WI38 (cell line): ENCODE measurements around the gene RTN4IP1.

ENCODE experiments used
- H3K4me3 ChIP-seq: 2 replicates; pipeline ENCODE4 v1.5.1; 2011; ENCODE audit warnings: low read depth, mild to moderate bottlenecking, control low read depth, low read length
- TF ChIP-seq, protein P1 (sequence below): IDR thresholded peaks from 2 replicates; pipeline ENCODE4 v1.5.1; 2012; ENCODE audit warnings: low read depth, mild to moderate bottlenecking, control low read depth, low read length

The RTN4IP1 gene

DNA sequence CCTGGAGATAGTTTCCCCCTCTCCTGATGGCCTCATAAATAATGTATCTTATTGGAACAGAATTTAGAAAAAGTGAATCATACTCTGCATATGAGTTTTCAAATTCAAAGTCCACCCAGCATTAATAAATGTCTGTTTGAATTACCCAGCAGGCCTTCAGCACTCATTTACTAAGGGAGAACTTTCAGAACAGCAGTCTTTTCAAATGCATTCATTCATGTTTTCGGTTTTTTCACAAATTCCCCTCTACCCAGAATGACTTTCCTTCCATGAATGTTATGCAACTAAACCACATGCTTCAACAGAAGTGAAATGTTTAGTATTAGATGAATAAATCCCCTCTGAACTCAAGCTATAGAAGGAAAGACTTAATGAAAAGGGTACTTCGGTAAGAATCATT is 92.4 kb downstream of the RTN4IP1 start:
- TF ChIP-seq, protein P1, sequence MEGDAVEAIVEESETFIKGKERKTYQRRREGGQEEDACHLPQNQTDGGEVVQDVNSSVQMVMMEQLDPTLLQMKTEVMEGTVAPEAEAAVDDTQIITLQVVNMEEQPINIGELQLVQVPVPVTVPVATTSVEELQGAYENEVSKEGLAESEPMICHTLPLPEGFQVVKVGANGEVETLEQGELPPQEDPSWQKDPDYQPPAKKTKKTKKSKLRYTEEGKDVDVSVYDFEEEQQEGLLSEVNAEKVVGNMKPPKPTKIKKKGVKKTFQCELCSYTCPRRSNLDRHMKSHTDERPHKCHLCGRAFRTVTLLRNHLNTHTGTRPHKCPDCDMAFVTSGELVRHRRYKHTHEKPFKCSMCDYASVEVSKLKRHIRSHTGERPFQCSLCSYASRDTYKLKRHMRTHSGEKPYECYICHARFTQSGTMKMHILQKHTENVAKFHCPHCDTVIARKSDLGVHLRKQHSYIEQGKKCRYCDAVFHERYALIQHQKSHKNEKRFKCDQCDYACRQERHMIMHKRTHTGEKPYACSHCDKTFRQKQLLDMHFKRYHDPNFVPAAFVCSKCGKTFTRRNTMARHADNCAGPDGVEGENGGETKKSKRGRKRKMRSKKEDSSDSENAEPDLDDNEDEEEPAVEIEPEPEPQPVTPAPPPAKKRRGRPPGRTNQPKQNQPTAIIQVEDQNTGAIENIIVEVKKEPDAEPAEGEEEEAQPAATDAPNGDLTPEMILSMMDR = no peak
- no peak overlapping the region for H3K4me3 ChIP-seq

DNA sequence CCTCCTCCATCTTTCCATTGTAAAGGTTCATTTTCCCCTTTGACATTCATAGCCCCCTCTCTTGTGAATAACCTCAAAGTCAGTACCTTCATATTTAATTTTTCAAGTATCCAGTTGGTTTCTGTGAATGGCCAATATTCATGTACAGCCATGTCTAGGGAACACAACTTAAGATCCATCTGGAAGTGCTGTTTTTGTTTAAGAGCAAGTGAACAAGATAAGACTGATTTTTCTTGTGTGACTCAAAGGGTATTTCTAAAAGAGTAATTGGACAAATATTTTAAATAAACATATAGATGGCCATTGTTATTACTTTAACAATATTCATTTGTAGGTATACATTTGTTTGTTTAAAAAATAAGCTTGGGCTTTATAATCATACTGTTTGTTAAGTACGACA is 92.9 kb downstream of the RTN4IP1 start:
- TF ChIP-seq, protein P1 = no peak
- H3K4me3 ChIP-seq = no peak overlapping the region

DNA sequence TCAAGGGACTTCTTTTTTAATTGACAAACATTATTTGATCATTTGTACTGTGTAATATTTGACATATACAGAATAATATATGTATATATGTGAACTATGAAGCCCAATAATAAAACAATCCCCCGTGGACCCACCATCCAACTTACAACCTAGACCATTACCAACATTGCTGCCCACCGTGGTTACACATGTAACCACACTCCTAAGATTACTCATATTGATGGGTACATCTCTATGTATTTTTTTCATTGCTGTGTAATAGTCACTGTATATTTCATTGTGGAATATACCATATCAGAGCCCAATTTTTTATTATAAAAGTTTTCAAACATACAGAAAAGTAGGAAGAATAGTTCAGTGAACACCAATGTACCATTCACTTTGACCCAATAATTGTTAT is 94.3 kb downstream of the RTN4IP1 start:
- no peak overlapping the region for H3K4me3 ChIP-seq
- TF ChIP-seq, protein P1 = no peak

DNA sequence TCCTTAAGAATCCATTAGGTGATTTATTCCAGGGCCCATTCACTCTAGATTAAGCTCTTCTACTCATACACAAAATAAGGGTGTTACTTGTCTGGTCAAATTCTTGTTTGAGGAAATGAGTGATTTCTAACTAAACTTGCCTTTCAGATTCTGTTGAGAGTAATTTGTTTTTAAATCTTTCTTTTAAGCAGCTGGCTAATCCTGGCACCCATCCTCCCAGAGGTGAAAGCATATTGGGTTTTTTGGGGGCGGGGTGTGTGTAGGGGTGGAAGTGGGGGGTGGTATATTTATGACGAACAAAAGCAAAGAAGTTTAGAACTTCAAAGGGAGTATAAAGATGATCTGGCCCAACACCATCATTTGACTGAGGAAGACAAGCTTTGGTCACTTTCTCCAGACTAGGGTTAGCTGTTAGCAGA is 94.7 kb downstream of the RTN4IP1 start:
- no peak overlapping the region for H3K4me3 ChIP-seq
- TF ChIP-seq, protein P1 = no peak

DNA sequence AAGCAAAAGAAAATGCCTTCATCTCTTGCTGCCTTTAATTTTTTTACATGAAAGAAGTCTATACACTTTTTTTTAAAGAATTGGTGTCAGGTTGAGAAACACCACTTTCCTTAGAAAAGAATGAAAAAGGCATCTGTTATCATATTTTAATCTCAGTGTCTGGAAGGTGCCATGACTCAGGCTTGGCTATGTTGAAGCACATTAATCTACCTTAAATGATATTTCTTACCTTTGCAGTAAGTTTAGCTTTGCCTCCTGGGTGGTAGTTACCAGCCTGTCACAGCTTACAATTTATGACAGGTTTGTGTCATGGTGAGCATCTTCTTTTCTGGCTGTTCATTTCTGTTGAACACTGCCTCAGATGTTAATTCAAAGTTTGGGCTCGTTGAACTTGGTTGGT is 95.3 kb downstream of the RTN4IP1 start:
- no peak overlapping the region for H3K4me3 ChIP-seq
- TF ChIP-seq, protein P1 = no peak

DNA sequence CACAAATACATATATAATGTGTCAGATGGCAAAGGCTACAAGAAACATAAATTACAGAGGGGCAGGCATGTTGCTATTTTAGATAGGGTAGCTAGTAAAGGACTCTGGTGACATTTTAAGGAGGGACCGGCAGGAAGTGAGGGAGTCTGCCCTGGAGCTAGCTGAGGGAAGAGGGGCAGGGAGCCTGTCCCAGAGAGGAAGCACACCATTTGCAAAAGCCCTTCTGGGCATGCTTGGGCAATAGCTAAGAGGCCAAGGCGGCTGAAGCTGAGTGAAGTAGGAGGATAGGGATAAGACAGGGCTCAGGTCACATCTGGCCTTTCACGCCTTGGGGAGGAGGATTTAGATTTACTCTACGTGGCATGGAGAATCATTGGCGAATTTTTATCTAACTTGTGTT is 96.2 kb downstream of the RTN4IP1 start:
- TF ChIP-seq, protein P1 = no peak
- no peak overlapping the region for H3K4me3 ChIP-seq

DNA sequence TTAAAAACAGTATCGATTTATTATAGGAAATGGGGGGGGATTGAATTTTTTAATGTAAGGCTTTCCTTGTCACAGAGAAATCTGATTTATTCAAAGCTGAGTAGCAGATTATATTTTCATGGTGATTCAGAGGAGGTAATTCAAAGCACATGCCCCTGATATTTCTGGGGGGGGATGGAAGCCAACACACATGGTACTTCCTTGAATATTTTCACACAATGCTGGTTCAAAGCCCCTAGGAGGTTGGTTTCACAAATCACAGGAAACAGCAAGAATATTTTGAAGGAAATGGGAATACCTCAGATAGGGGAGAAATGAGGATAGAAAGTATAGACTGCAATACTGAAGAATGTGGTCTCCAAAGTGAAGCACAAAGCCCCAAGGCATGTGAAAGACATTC is 98.8 kb downstream of the RTN4IP1 start:
- TF ChIP-seq, protein P1 = no peak
- no peak overlapping the region for H3K4me3 ChIP-seq
